Thyroid gland (tissue), 4 donors: ENCODE results near the gene EVA1C.

Experiments
- CTCF ChIP-seq, 6 experiments: fragments of 200-600 bp in 3 of 6; fragments of 450-650 bp in 3 of 6; sonication (generic) in 3 of 6; IDR thresholded peaks; one replicate each; pipeline ENCODE4 v1.5.1; 2016 to 2019; ENCODE audit warnings: antibody characterized with exemption in 6 of 6, mild to moderate bottlenecking in 2 of 6, inconsistent platforms in 1 of 6, moderate library complexity in 1 of 6
- POLR2A ChIP-seq, 2 donors: fragments of 450-650 bp; IDR thresholded peaks; one replicate each; pipeline ENCODE4 v1.6.1; 2017; ENCODE audit warnings: antibody characterized with exemption in 2 of 2, mild to moderate bottlenecking in 2 of 2, moderate library complexity in 1 of 2

- no peak for TF ChIP-seq CTCF (IDR thresholded peaks at IDR 0.05)
- TF ChIP-seq POLR2A (IDR thresholded peaks at IDR 0.05) = no peak
These were observed 46.3 kb upstream of the EVA1C start for GRCh38 chr21:32366191-32366590.
